LNCaP clone FGC (cell line): ENCODE data around the gene UBA6.
"Not testable (repeated sequence)": the region's sequence is repeated elsewhere in the genome, so short reads cannot be mapped to it uniquely, and the experiment has no call there.

Experiments
- DNase-seq: peaks from one replicate; pipeline ENCODE4 v3.0.0-alpha.2; 2011; ENCODE audit warnings: low read depth
- H3K4me3 ChIP-seq: 2 replicates; pipeline ENCODE4 v1.5.1; 2011; ENCODE audit warnings: mild to moderate bottlenecking, low read depth, low read length, control low read depth
- TF ChIP-seq, protein P1 (sequence below): IDR thresholded peaks from 2 replicates; pipeline ENCODE4 v1.5.1; 2012; ENCODE audit warnings: mild to moderate bottlenecking; ENCODE audit not compliant: control insufficient read depth, insufficient read depth; ENCODE audit errors: extremely low read depth

UBA6 gene

DNA sequence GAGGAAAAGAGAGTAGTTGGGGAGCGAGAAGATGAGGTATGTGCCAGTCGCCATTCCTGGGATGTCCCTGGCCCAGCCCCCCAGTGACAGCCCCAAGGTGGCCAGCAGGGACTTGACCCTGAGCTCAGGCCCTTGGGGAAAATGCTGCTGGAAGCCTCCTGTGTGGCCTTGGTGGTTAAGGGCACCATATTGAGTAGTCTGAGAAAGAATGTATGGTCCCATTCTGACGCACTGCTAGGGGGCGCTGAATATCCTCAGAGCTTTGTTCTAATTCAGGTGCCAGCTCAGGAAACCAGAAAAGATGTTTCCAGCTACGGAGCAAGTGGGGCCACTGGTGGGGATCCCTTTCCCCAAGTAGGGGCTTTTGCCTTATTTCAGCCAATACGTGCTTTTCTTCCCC, 14.0 kb upstream of the UBA6 start:
- H3K4me3 ChIP-seq = no peak overlapping the region
- TF ChIP-seq, protein P1, sequence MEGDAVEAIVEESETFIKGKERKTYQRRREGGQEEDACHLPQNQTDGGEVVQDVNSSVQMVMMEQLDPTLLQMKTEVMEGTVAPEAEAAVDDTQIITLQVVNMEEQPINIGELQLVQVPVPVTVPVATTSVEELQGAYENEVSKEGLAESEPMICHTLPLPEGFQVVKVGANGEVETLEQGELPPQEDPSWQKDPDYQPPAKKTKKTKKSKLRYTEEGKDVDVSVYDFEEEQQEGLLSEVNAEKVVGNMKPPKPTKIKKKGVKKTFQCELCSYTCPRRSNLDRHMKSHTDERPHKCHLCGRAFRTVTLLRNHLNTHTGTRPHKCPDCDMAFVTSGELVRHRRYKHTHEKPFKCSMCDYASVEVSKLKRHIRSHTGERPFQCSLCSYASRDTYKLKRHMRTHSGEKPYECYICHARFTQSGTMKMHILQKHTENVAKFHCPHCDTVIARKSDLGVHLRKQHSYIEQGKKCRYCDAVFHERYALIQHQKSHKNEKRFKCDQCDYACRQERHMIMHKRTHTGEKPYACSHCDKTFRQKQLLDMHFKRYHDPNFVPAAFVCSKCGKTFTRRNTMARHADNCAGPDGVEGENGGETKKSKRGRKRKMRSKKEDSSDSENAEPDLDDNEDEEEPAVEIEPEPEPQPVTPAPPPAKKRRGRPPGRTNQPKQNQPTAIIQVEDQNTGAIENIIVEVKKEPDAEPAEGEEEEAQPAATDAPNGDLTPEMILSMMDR = no peak
- no peak for DNase-seq

DNA sequence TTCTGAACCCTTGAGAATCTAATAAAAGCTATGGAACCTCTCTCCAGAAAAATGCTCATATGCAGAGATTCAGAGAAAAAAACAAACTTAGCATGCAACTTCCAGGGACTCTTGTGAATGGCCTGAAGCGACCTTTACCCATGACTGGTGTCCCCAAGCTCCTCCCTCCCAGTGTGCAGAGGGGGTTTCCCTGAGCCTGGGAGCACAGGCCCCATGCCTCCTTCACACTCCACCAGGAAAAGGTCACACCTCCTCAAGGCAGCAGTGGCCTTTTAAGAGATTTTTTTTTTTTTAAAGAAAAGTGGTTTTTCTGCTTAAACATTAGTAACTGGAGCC, 13.3 kb upstream of the UBA6 start:
- DNase-seq = peak; percentile 6
- no peak overlapping the region for H3K4me3 ChIP-seq
- TF ChIP-seq, protein P1 = no peak

DNA sequence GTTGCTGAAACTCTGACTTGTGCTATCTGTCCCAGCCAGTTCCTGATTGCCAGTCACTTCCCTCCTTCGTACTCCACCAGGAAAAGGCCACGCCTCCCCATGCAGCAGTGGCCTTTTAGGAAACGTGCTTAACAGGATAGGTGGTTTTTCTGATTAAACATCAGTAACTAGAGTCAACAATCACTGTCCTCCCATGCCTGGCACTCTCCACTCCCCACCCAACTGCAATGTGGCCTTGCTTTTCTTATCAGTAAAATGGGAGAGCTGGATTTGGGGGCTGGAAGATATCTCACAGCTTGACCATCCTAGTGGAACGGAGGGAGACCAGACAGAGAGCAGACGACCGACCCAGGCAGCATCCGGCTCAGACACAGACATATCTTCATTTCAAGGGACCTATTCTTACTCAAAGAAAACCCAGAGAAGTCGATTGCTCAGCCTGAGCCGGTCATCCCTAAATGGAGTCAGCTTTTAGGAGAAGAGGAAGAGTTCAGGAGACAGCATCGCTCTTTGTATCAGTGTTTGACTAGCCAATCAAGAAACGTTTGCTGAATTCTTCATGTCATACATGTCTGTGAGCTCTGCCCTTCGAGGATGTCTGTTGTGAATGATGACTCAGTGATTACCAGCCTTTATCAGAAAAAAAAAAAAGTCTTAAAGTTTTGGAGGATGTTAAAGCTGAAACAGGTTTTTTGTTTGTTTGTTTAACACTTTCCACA, 12.7 kb upstream of the UBA6 start:
- 0 out of 2 replicates have a peak overlapping the region, but pooled peaks have one; percentile 6 for H3K4me3 ChIP-seq
- peak; percentile 89 for DNase-seq
- TF ChIP-seq, protein P1 = no peak

DNA sequence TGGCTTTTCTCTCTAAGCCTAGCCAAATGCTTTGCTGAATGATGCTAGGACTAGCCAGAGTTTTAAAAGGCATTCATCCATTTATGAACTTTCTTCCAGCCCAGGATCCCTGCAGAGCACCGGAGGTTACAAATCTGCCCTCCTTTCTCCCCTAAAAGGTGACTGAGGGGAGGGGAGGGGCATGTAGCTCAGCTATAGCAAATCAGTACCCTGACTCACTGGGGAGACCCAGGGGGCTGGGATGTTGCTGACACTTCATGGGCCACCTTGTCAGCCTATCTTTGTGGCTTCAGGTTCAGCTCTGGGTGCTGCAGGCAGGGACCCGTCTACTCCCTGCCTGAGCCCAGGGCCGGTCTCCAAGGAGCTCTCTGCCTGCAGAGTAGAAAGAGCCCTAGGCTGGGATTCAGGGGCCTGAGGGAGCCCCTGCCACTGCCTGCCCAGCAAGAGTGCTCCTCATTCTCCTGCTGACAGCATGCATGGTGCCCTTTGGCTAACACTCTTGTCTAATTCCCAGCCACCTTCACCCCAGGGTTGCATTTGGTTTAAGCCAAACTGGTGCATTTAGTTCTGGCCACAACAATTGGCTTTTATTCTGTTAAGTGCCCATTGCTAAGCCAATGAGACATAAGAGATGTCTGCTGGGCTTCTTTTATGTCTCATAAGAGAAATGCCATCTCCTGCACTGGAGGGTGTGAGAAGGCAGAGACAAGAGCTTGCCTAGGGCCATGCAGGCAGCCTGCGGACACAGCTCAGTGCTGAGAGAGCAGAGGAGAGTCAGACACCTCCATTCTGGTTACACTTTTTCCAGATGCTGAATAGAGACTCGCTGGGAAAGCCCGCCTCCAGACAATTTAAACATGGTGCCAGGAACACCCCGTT, 11.9 kb upstream of the UBA6 start:
- TF ChIP-seq, protein P1 = no peak
- no peak for DNase-seq

DNA sequence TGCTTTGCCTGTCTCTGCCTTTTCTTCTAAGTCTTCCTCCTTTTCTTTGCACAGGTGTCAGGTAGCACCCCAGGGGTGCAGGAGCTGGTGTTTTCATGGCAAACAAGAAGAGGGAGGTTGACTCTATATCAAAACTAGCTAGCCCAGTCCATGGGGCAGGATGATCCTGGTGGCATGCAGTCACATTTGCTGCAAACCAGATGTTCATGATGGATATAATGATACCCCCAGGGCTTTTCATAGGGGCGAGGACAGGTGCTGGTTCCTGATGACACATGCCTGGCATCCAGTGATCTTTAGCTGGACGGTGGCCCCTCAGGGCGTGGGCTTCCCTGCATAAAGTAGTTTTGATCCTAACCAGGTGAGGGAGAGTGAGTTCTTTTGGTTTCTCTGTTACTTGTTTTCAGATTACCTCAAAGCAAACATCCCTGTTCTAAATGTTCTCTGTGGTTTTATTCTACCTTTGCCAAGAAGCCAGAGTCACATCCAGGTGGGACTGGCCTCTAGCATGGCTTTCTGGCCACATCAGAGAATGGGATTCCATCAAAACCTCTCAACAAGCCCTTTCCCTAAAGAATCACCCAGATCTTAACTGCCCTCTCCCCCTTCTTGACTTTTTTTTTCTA, 11.2 kb upstream of the UBA6 start:
- peak overlapping the region; percentile 22 for H3K4me3 ChIP-seq
- peak; percentile 75 for DNase-seq
- TF ChIP-seq, protein P1 = no peak

More for the DNA sequence above, 11.9 kb upstream of the UBA6 start:
- 0 out of 2 replicates have a peak overlapping the region, but pooled peaks have one; percentile 6 for H3K4me3 ChIP-seq

DNA sequence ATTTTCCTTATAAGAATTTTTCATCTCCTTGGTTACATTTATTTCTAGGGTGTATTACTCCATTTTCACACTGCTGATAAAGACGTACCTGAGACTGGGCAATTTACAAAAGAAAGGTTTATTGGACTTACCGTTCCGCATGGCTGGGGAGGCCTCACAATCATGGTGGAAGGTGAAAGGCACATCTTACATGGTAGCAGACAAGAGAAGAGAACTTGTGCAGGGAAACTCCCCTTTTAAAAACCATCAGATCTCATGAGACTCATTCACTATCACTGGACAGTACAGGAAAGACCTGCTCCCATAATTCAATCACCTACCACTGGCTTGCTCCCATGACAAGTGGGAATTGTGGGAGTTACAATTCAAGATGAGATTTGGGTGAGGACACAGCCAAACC, 5.7 kb upstream of the UBA6 start:
- not testable (repeated sequence) for H3K4me3 ChIP-seq, DNase-seq

DNA sequence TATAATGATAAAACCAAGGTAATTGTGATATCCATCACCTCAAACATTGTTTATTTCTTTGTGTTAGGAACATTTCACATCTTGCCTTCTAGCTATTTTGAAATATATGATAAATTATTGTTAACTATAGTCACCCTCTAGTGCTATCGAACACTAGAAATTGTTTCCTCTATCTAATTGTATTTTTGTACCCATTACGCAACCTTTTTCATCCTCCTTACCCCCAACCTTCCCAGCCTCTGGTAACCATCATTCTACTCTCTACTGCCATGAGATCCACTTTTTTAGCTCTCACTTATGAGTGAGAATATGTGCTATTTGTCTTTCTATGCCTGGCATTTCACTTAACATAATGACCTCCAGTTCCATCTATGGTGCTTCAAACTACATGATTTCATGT, 3.9 kb upstream of the UBA6 start:
- TF ChIP-seq, protein P1 = no peak
- no peak overlapping the region for H3K4me3 ChIP-seq
- no peak for DNase-seq
